Pulmonary artery endothelial cell (primary cell): ENCODE measurements around the gene PKDCC. TPM values are rescaled to one million over a fixed set of nuclear protein-coding genes. Genes with fewer than 3 reads are reported as not detected.

Experiments
- DNase-seq: peaks from one replicate; pipeline ENCODE4 v3.0.0-alpha.2; 2011; ENCODE audit warnings: low read depth, low spot score
- total RNA-seq: library from RNA; depleted of rRNA; stranded (reverse); fragments of >200 nt; gene quantifications from 2 replicates; pipeline ENCODE4 v1.2.3, GENCODE V29; 2014

Gene PKDCC, protein sequence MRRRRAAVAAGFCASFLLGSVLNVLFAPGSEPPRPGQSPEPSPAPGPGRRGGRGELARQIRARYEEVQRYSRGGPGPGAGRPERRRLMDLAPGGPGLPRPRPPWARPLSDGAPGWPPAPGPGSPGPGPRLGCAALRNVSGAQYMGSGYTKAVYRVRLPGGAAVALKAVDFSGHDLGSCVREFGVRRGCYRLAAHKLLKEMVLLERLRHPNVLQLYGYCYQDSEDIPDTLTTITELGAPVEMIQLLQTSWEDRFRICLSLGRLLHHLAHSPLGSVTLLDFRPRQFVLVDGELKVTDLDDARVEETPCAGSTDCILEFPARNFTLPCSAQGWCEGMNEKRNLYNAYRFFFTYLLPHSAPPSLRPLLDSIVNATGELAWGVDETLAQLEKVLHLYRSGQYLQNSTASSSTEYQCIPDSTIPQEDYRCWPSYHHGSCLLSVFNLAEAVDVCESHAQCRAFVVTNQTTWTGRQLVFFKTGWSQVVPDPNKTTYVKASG
- 2.2 and 3.9 TPM in 2 replicates for total RNA-seq

DNA sequence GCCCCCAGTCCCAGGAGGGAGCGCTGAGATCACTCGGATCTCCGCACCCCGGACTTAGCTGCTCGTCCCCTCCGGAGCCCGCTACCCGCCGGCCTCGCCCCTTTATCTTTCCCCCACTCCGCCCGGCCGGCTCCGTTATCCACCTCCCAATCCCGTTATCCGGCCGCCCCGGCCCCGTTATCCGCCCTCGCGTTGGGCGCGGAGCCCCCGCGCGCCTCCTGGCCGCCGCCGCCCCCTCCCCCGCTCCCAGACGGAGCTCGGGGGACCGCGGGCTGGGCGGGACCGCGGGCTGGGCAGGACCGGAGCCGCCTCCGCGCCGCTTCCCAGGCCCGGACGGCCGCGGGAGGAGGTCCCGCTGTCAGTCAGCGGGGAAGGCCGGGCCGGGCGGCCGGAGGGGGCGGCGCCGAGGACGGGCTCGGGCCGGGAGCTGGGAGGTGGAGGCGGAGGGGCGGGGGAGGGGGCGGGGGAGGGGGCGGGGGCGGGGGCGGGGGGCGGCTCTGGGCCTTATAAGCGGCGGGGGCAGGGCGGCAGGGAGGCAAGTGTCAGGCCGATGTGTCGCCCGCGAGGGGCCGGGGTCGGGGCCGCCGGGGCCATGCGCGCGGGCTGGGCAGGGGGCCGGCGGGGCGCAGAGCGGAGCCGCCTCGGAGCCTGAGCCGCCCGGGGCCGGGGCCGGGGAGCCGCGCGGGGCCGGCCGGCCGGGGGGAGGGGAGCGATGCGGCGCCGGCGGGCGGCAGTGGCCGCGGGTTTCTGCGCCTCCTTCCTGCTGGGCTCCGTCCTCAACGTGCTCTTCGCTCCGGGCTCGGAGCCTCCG is at the start of gene PKDCC:
TSS of gene PKDCC (plus strand) at position 534 of the 811 bp plus-strand sequence. CDS start at position 713, 179 bp downstream.
- DNase-seq: peak; percentile 45

DNA sequence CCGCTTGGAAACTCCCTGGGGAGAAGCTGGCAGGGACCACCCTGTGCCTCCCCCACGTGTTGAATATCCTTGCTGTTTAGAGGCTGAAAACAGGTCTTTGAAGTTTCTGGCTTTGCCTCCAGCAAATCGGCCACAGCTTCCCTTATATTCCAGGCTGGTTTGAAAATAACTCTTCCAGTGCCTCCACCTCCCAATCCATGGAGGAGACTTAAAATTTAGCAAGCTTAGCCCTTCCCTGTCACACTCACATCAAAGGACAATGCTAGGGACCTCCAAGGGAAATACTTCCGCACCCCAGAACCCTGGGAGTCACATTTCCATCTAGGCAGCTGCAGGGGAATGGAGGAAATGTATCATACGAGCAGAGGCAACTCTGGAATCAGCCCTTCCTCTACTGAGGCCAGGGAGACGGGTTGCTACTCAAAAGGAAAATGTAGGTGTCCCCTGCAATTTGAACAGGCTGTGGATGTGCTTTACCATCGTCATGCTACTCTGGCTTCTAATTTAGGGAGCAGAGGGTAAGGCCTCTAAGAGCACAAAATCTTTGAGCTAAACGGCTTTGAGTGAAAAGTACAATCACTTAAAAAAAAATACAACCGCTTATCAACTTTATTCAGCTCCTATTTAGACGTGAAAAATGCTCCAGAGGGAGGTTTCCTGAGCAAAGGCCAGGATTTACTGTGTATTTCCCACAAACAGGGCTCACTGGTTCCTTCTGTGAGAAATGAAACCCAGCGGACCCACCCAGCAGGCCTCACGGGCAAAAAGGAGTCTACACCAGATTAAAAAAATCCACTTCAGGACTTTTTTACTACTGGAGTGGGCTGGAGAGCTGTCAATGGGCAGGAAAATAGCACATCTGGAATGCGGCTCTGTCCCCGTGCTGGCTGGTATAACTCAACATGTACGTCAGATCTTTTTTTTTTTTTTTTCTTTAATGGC is 49.4 kb upstream of the PKDCC start:
- no peak for DNase-seq

DNA sequence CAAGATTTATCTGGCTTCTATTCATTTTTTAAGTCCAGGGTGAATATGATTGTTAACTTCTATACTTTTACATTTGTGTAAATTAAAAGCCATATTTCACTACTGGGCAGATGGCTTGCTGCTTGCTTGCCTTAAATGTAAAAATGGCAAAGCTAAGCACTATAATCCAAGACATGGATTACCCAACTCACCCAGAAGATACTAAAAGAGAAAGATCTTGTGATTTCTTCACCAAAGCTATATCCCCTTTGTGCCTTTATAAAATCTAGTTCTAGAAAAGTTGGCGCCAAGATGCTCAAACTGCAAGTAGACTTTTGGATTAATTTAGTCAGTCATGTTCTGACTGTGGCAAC is 48.7 kb upstream of the PKDCC start:
- no peak for DNase-seq

DNA sequence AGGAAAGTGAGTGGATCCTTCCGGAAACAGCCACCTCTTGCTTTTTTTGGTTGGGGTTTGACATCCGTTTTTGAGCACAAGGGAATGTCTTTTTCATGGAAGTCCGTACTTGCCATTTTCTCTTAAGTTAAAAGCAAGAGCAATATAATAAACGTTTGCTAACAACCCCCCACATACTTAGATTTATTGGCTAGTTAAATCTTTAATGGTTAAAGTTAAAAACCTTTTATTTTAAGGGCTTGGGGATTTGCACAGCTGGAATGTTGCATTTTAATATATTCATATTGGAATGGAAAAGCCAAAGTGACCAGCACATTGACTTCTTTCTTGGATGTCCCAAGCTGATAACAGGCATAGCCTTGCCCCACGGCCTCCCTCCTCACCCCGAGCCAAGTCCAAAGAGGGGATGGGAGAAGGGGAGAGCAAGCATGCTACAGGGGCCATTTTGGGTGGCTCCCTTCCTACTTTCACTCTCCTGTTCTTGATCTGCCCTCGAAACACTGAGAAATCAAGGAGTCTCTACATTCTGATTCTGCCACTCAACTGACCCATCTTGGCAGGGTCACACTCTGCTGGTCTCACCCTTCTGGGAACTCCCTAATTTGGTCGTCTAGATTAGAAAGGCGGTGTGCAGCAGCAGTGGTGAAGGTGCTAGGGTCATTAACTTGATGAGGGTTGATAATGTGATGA is 48.1 kb upstream of the PKDCC start:
- no peak for DNase-seq

- no peak for DNase-seq
Observed at GRCh38 chr2:42001711-42002201, 46.1 kb upstream of the PKDCC start.

- DNase-seq: no peak
Observed at GRCh38 chr2:42007551-42007950, 40.3 kb upstream of the PKDCC start.

DNA sequence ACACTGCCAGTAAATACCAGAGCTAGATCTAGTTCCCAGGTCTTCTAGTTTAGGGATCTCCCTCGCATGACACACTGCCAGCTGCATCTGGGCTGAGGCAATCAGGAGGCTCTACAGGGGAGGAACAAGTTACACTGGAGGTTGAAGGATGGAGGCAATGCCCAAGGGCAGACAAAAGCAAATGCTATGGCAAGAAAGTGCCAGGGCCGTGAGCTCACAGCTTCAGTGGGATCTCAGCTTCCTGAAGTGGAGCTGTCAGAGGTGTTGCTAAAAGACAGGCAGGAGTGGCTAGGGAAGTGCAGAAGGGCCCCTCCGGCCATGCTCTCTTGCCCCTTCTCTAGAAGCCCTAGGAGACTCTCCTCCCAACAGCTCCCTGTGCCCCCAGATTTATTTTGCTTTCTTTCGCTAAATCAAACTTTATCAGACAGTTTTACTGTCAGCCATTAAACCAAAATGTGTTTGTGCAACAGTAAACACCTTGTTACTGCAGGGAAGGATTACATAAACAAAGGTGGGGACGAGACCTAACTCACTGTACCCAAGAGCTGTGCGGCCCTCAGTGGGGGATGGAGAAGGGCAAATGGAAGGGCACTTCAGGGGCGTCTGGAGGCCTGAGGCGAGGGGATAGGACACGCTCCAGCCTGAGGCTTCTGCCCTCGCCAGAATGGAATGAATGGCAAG is 39.4 kb upstream of the PKDCC start:
- DNase-seq: no peak

GRCh38 chr2:42009657-42010580 is 37.9 kb upstream of the PKDCC start:
- no peak for DNase-seq

- no peak for DNase-seq
Observed at GRCh38 chr2:42010743-42011298, 37.0 kb upstream of the PKDCC start.

DNA sequence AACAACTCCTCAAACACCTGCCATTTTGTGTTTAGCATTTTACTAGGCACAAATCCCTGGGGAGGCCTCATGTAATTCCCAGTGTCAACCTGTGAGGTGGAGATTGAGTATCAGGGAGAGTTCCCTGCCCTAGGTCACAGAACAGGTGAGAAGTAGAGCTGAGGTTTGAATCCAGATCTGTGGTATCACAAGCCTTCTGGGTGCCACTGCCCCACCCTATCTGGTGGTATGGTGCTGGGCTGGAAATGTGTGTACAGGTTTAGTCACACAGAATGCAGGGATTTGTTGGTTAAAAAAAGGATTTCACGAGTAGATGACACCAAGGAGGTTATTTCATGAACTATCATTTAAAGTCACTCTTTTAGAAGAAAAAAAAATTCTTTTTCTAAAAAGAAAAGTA is 35.7 kb upstream of the PKDCC start:
- no peak for DNase-seq

- no peak for DNase-seq
Observed at GRCh38 chr2:42012651-42013050, 35.2 kb upstream of the PKDCC start.

DNA sequence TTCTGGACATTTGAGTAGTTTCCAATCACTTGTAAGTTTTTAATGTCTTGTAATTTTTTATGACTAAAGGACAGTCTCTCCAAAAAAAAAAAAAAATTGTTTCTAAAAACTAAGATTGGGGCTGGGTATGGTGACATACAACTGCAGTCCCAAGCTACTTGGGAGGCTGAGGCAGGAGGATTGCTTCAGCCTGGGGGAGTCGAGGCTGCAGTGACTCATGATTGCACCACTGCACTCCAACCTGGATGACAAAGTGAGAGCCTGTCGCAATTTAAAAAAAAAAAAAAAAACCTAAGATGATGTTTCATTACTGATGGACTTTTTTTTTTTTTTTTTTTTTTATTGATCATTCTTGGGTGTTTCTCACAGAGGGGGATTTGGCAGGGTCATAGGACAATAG is 34.4 kb upstream of the PKDCC start:
- DNase-seq: no peak

- DNase-seq: no peak
Observed at GRCh38 chr2:42021464-42021863, 26.4 kb upstream of the PKDCC start.

DNA sequence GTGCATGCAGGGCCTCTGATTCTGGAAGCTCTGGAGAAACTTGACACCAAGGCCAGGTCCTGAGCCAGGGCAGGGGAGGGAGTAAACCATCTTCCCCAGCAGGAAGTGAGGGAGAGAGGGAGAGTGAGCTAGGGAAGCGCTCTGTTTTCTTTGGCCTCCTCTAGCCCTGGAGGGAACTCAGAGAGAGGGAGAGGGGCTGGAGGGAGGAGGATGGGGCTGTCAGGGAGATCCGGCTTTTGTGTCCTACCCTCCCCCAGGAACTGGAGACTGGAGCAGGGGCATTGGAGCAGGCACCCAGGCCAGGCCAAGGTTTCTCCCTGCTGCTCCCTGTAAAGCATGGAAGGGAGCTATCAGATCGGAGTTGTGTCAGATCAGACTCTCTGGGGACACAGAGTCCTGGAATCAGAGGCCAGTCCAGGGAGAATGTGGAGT is 22.7 kb upstream of the PKDCC start:
- peak; percentile 43 for DNase-seq

GRCh38 chr2:42026272-42026671 is 21.5 kb upstream of the PKDCC start:
- DNase-seq: no peak

DNA sequence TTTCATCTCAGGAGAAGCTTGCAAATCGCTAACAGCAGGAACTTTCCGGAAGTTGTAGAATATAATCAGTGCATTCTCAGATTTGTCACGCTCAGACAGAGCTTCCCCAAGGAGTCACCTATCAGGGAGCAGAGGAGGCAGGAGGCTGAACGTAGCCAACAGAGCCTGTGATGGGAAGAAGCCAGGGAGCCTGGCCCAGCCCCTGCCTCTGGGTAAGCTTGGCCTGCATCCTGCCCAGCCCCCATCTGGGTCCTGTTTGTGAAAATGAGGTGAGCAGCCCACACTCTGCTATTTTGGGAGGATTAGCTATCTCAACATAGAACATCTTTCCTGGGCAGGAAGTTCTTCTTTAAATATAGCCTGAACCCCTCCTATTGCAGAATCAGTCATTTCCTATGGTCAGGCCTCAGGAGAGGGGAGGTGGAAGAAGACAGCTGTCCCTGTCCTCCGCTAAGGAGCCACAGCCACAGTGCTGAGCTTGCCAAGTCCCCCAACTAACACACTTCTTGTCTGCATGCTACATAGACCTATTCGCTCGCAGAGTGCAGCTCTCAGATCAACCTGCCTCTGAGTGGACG is 19.2 kb upstream of the PKDCC start:
- DNase-seq: no peak

- no peak for DNase-seq
Observed at GRCh38 chr2:42029171-42029570, 18.6 kb upstream of the PKDCC start.

DNA sequence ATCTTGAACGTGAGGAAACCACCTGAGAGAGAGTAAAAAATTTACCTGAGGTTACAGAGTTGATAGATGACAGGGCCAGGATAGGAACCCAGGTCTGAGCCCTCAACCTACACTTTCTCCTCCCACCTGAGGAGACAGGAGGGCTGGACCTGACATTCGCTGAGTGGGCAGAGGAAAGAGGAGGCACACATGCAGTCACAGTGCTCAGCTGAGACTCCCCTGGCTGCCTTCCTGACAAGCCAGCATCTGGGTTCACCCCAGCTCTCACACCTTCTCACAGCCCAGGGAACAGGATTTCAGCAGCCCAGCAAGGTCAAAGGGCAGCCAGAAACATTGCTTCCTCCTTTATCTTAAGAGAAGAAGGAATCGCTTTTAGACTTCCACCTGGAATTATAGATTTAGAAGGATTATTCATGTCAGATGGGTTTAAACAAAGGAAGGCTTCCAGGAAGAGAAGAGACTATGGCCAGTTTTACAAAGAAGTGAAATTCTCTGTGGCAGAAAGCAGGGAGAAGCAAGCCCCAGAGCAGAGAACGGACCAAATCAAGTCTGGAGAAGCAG is 18.1 kb upstream of the PKDCC start:
- no peak for DNase-seq
